SU-DHL-6 (cell line): ENCODE data around the gene TRUB1.

Source experiments
- H2AFZ ChIP-seq: fragments of 200-600 bp; sonication (generic); 2 replicates; pipeline ENCODE4 v1.6.1; 2014; ENCODE audit warnings: low read depth, mild to moderate bottlenecking, moderate library complexity, mixed read lengths, antibody characterized with exemption, low read length; ENCODE audit not compliant: severe bottlenecking
- H3F3A ChIP-seq: fragments of 200-600 bp; shearing (Covaris generic); 2 replicates; pipeline ENCODE4 v1.6.0; 2016; ENCODE audit warnings: antibody characterized with exemption, mild to moderate bottlenecking; ENCODE audit not compliant: insufficient read depth
- H3K27ac ChIP-seq: fragments of 200-600 bp; sonication (generic); 2 replicates; pipeline ENCODE4 v1.5.1; 2016; ENCODE audit warnings: low read depth, mild to moderate bottlenecking, low read length, moderate library complexity, mixed read lengths
- H3K27me3 ChIP-seq: fragments of 200-600 bp; sonication (generic), shearing (Covaris generic); 2 replicates; pipeline ENCODE4 v1.6.0; 2014; ENCODE audit warnings: mild to moderate bottlenecking, low read length
- H3K36me3 ChIP-seq: fragments of 200-600 bp; sonication (generic); 2 replicates; pipeline ENCODE4 v1.6.1; 2014; ENCODE audit warnings: mild to moderate bottlenecking, low read length, mixed read lengths
- H3K4me2 ChIP-seq: fragments of 300-600, 200-600 bp; shearing (Covaris generic), sonication (generic); 2 replicates; pipeline ENCODE4 v1.6.0; 2014; ENCODE audit warnings: low read length, low read depth, mild to moderate bottlenecking; ENCODE audit not compliant: poor library complexity, severe bottlenecking
- H3K4me3 ChIP-seq: fragments of 200-600 bp; sonication (generic); 2 replicates; pipeline ENCODE4 v1.5.1; 2014; ENCODE audit warnings: antibody characterized with exemption, low read length, mild to moderate bottlenecking, mixed read lengths; ENCODE audit not compliant: insufficient read depth, poor library complexity, severe bottlenecking
- H3K79me2 ChIP-seq: fragments of 200-600 bp; sonication (generic); 2 replicates; pipeline ENCODE4 v1.6.1; 2014; ENCODE audit warnings: mild to moderate bottlenecking, low read length, moderate library complexity; ENCODE audit not compliant: insufficient read depth
- H3K9ac ChIP-seq: fragments of 200-600 bp; sonication (generic); 2 replicates; pipeline ENCODE4 v1.7.0; 2014; ENCODE audit warnings: mild to moderate bottlenecking, low read length
- H3K9me2 ChIP-seq: fragments of 200-600 bp; sonication (generic); replicated peaks from 2 replicates; pipeline ENCODE4 v1.6.1; 2014; ENCODE audit warnings: low read length; ENCODE audit not compliant: insufficient read depth
- H3K9me3 ChIP-seq: fragments of 200-600 bp; sonication (generic); 2 replicates; pipeline ENCODE4 v1.6.1; 2014; ENCODE audit warnings: low read length, mixed read lengths; ENCODE audit not compliant: insufficient read depth
- H4K20me1 ChIP-seq: fragments of 200-600 bp; sonication (generic); 2 replicates; pipeline ENCODE4 v1.6.1; 2014; ENCODE audit warnings: low read depth, mild to moderate bottlenecking, antibody characterized with exemption, low read length, moderate library complexity, mixed read lengths
- EZH2phosphoT487 ChIP-seq: fragments of 200-600 bp; sonication (generic), shearing (Covaris generic); conservative IDR thresholded peaks from 2 replicates; pipeline ENCODE4 v1.6.1; 2018; ENCODE audit warnings: mild to moderate bottlenecking, antibody characterized with exemption, low read length, moderate library complexity, mixed read lengths
- TF ChIP-seq, protein P1 (sequence below): fragments of 200-600 bp; sonication (generic); IDR thresholded peaks from one replicate; pipeline ENCODE4 v1.5.1; 2017; ENCODE audit warnings: antibody characterized with exemption, mild to moderate bottlenecking, low read length, moderate library complexity; ENCODE audit not compliant: insufficient read depth, poor library complexity, severe bottlenecking

The TRUB1 gene

DNA sequence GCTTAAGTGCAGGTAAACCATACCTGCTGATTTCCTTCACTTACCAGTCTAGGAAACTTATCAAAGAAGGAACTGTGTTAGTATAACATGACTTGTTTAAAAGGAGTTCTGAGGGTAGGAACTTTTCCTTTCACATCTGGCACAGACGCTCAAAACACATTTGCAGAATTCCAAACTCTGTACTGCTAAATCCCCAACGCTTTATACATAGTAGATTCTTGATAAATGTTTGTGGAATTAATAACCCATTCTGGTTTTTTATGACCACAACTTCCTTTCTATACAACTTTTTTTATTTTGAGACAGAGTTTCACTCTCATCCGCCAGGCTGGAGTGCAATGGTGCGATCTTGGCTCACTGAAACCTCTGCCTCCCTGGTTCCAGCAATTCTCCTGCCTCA lies 7.7 kb upstream of the TRUB1 start:
- TF ChIP-seq, protein P1, sequence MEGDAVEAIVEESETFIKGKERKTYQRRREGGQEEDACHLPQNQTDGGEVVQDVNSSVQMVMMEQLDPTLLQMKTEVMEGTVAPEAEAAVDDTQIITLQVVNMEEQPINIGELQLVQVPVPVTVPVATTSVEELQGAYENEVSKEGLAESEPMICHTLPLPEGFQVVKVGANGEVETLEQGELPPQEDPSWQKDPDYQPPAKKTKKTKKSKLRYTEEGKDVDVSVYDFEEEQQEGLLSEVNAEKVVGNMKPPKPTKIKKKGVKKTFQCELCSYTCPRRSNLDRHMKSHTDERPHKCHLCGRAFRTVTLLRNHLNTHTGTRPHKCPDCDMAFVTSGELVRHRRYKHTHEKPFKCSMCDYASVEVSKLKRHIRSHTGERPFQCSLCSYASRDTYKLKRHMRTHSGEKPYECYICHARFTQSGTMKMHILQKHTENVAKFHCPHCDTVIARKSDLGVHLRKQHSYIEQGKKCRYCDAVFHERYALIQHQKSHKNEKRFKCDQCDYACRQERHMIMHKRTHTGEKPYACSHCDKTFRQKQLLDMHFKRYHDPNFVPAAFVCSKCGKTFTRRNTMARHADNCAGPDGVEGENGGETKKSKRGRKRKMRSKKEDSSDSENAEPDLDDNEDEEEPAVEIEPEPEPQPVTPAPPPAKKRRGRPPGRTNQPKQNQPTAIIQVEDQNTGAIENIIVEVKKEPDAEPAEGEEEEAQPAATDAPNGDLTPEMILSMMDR: no peak
- no peak for TF ChIP-seq EZH2phosphoT487
- Histone ChIP-seq H4K20me1 (no peaks in the 10 kb centered on the region), H3K4me2 (no peak overlapping the region)

DNA sequence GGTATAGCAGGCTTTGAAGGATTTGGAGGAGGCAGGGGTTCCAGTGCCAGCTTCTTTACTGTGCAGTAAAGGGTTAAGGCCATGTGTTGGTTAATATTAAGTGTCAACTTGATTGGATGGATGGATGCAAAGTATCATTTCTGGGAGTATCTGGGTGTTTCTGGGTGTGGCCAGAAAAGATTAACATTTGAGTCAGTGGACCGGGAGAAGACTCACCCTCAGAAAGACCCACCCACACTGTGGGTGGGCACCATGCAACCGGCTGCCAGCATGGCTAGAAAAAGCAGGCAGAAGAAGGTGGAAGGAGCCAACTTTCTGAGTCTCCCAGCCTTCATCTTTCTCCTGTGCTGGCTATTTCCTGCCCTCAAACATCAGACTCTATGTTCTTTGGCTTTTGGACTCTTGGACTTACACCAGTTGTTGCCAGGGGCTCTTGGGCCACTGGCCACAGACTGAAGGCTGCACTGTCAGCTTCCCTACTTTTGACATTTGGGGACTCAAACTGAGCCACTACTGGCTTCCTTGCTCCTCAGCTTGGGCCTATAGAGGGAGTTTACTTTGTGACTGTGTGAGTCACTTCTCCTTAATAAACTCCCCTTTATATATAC lies 6.8 kb upstream of the TRUB1 start:
- Histone ChIP-seq H3K4me3 (no peak overlapping the region), H2AFZ (no peak overlapping the region), H3K27ac (no peak overlapping the region), H3K9me2 (no peaks in the 10 kb centered on the region), H3K9me3 (no peaks in the 10 kb centered on the region), H3K9ac (no peak overlapping the region), H3K4me2 (no peak overlapping the region), H3K79me2 (no peaks in the 10 kb centered on the region), H3K36me3 (no peaks in the 10 kb centered on the region), H3K27me3 (no peaks in the 10 kb centered on the region), H4K20me1 (no peaks in the 10 kb centered on the region), H3F3A (no peaks in the 10 kb centered on the region)
- TF ChIP-seq, protein P1: no peak
- no peak for TF ChIP-seq EZH2phosphoT487

More for the DNA sequence above, 7.7 kb upstream of the TRUB1 start:
- Histone ChIP-seq H3K9me2 (no peaks in the 10 kb centered on the region), H3K79me2 (no peaks in the 10 kb centered on the region), H2AFZ (no peak overlapping the region), H3K27ac (no peak overlapping the region), H3F3A (no peaks in the 10 kb centered on the region), H3K9me3 (no peaks in the 10 kb centered on the region), H3K4me3 (no peak overlapping the region), H3K27me3 (no peaks in the 10 kb centered on the region), H3K9ac (no peak overlapping the region), H3K36me3 (no peaks in the 10 kb centered on the region)

DNA sequence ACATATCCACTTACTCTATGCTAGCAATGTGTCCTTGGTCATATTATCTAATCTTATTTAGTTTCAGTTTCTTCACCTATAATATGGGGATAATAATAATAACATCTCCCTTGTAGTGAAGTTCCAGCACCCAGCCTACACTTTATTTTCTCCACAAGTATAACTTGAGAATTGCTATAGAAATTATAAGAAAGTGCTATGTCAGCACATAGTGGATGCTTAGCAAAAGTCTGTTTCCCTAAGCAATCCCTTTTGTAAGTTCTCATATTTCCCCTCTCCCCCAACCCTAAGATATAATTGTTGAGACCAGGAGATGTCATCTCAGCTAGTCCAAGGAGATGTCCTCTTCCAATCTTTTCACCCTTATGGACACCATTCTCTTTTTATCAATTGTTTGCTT lies 5.8 kb upstream of the TRUB1 start:
- Histone ChIP-seq H3F3A (no peaks in the 10 kb centered on the region), H3K4me2 (no peak overlapping the region), H2AFZ (no peak overlapping the region), H3K27ac (no peak overlapping the region), H4K20me1 (no peaks in the 10 kb centered on the region), H3K36me3 (no peaks in the 10 kb centered on the region), H3K9me3 (no peaks in the 10 kb centered on the region), H3K79me2 (no peaks in the 10 kb centered on the region), H3K9me2 (no peaks in the 10 kb centered on the region), H3K4me3 (no peak overlapping the region), H3K9ac (no peak overlapping the region), H3K27me3 (no peaks in the 10 kb centered on the region)
- TF ChIP-seq EZH2phosphoT487: no peak
- TF ChIP-seq, protein P1: no peak
